ENCODE results near the gene TSC22D1.

TSC22D1 gene

DNA sequence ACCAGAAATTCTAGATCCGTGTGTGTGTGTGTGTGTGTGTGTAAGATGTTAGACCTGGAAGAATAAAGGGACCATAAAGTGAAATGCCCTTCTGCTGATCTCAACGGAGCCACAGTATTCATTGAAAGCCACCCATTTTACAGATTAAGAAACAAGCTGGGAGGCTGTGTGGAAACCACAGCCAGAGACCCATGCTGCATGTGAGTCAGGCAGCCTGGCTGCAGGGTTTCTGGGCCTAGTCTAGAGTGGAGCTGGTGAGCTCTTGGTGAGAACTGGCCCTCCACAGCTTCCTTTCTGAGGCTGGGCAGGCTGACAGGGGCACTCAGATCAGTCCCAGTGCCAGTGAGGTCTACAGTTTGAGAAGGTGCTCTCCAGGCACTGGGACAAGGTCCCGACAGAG lies 127.3 kb downstream of the TSC22D1 start:
- TF ChIP-seq, protein P1, sequence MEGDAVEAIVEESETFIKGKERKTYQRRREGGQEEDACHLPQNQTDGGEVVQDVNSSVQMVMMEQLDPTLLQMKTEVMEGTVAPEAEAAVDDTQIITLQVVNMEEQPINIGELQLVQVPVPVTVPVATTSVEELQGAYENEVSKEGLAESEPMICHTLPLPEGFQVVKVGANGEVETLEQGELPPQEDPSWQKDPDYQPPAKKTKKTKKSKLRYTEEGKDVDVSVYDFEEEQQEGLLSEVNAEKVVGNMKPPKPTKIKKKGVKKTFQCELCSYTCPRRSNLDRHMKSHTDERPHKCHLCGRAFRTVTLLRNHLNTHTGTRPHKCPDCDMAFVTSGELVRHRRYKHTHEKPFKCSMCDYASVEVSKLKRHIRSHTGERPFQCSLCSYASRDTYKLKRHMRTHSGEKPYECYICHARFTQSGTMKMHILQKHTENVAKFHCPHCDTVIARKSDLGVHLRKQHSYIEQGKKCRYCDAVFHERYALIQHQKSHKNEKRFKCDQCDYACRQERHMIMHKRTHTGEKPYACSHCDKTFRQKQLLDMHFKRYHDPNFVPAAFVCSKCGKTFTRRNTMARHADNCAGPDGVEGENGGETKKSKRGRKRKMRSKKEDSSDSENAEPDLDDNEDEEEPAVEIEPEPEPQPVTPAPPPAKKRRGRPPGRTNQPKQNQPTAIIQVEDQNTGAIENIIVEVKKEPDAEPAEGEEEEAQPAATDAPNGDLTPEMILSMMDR (IDR thresholded peaks at IDR 0.05): no peak

DNA sequence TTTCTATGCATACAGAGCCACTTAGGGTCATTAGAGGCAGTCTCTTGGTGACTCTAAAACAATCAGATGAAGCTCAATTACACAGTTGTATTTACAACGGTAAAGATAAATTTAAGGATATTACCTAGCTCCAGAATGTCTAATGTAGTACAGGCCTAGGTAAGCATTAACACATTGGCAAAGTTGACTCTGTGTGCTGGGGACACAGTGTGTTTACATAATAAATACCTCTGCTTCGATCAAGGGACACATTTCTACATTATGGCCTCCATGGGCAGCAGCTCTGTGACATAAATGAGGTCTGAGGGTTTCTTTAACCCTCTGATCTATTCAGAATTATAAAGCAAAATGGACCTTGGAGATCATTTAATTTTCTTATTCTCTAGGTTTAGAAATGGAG lies 127.8 kb downstream of the TSC22D1 start:
- TF ChIP-seq, protein P1 (IDR thresholded peaks at IDR 0.05): no peak

DNA sequence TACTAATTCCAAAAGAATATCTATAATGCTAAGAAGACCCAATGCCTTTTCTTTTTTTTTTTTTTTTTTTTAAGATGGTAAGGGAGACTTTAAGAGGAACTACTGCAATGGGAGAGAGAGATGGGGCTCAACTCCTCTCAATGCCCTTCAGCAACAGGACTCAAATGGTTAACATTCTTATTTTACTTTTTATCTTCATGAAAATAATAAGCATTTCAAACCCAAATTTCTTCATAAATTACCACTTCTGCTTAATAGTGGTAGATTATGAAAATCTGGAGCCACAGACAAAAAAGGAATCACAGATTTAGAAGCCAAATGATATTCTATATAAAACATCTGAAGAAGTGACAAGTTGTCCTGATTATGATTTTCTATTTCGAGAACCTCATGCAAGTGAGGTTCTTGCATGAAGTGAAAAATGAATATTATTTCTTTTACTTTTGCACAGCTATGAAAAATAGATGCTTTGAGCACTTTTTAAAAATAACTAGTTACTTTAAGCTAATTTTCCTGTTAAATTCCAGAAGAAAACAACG lies 128.3 kb downstream of the TSC22D1 start:
- TF ChIP-seq, protein P1 (IDR thresholded peaks at IDR 0.05): no peak

DNA sequence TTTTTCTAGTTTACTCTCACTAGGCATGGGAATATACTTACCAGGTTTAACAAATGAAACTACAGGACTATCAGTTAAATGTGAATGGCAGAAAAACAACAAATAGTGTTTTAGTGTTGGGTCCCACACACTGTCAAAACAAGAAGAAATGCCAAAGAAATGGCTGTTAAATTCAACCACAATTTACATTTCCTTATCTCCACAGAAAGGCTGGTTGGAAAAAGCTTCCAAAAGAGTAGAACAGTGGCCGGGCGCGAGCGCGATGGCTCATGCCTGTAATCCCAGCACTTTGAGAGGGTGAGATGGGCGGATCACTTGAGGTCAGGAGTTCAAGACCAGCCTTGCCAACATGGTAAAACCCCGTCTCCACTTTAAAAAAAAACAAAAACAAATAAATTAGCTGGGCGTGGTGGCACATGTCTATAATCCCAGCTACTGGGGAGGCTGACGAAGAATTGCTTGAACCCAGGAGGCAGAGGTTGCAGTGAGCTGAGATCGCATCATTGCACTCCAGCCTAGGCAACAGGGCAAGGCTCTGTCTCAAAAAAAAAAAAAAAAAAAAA lies 136.0 kb downstream of the TSC22D1 start:
- TF ChIP-seq, protein P1 (IDR thresholded peaks at IDR 0.05): no peak

DNA sequence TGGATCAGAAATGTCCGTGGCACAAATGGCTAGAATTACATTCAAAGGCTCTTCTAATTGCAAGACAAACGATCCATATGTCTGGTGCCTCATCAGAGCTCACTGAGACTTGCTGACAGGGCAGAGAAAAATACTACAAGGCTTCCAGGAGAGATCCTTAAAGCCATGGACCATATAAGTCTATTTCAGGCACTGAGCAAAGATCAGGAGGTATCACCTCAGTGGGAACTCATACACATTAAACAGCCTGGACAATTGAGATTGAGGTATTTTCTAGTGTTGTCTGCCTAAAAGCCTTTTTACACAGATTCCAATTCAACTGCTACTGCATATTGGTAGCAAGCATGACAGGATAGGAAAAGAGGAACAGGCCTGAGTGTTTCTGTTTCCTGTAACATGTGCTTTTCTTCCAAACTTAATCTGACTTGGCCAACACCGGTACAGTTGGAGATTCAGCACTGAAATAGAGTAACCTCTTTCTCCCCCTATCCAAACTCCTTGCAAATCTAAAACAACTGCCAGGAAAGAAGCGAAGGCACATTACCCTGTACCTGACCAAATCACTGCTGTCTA lies 136.6 kb downstream of the TSC22D1 start:
- TF ChIP-seq, protein P1 (IDR thresholded peaks at IDR 0.05): no peak

DNA sequence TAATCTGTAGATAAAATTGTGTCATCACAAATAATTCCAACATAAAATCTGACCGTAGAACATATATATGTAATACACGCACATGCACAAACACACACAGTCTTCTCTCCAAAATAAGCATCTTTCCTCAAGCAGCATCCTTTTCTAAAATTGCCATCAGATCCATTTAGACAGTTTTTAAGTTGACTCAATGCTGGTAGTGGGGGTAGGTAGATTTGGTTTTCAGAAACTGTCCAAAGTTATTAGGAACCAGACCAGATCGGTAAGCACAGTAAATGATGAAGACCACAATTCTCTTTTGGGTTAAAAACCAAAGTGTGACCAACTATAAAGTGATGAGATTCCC lies 137.9 kb downstream of the TSC22D1 start:
- TF ChIP-seq, protein P1 (IDR thresholded peaks at IDR 0.05): no peak

DNA sequence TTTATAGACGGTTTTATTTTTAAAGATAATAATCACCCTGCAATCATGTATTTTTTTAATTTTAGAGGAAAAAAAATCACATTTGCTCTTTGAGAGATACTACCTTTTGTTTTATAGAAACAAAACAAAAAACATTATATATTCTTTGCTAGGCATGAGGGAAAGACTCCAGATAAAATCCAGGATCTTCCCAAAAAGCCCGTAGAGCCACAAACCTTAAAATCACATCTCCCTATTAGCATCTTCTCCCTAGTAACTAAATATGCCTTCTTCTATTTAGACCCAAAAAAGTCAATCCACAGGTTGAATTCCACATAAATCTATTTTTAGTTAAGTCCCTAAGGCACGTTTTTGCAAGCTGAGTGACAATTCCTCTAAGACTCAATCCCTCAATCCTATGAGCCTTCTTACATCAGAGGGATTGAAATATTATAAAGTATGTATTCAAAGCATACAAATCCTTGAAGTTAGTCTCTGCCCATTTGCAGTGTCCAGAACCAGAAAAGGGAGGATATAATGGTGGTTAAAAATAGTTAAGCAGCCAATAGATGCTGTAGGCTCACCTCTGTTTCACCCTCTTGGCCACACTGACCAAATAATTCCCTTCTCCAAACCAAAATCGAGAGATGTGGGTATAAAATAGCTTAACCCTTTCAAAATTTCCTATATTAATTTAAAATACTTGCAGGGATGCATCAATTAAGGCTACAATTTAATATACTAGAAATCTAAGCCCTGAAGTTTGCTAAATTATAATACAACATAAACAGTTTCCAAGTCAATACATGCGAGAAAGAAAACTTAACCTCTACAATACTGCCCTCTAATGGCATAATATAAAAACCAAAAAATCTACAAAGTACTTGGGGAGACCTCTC lies 138.5 kb downstream of the TSC22D1 start:
- TF ChIP-seq, protein P1 (IDR thresholded peaks at IDR 0.05): peak; percentile 45; the same call in 1 of the 2 replicates
